HEK293T (cell line): ENCODE measurements around the gene GPRC5C.

Experiments
- ELF4 ChIP-seq: fragments of 450-650 bp; IDR thresholded peaks from 2 replicates; pipeline ENCODE4 v1.6.1; 2017; ENCODE audit warnings: antibody characterized with exemption
- HDGF ChIP-seq: fragments of 450-650 bp; IDR thresholded peaks from 2 replicates; pipeline ENCODE4 v1.6.1; 2017; ENCODE audit warnings: antibody characterized with exemption, borderline replicate concordance
- LEF1 ChIP-seq: fragments of 450-650 bp; IDR thresholded peaks from 2 replicates; pipeline ENCODE4 v1.6.1; 2017; ENCODE audit warnings: mild to moderate bottlenecking, borderline replicate concordance
- NFRKB ChIP-seq: fragments of 450-650 bp; IDR thresholded peaks from 2 replicates; pipeline ENCODE4 v1.6.1; 2016; ENCODE audit warnings: mild to moderate bottlenecking, moderate library complexity
- SP1 ChIP-seq: fragments of 450-650 bp; IDR thresholded peaks from 2 replicates; pipeline ENCODE4 v1.6.1; 2017

GRCh38 chr17:74481621-74482020 is 49.7 kb downstream of the GPRC5C start:
- TF ChIP-seq NFRKB (no peak), SP1 (no peak), ELF4 (no peak), LEF1 (no peak), HDGF (no peak)
